C4-2B (cell line): ENCODE data around the gene PMPCA.

Experiments used
- CTCF ChIP-seq: fragments of 450-650 bp; conservative IDR thresholded peaks from 2 replicates; pipeline ENCODE4 v1.5.1; 2017; ENCODE audit warnings: mild to moderate bottlenecking
- ZFX ChIP-seq: fragments of 450-650 bp; IDR thresholded peaks from 2 replicates; pipeline ENCODE4 v1.6.1; 2017

DNA sequence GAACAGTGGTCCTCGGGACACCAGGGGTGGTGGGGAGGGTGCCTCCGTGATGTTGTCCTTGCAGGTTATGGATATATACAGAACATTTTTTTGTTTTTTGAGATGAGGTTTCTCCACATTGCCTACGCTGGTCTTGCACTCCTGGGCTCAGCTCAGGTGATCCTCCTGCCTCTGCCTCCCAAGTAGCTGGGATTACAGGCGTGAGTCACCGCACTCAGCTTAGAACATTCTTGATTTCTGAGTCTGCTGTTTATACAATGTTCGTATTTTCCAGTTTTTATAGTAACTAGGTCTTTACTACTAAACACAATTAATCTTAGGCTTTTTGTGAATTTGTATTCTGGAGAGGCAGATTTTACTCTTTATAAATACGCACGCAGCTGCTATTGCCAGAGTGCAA is 6.0 kb downstream of the PMPCA start:
- TF ChIP-seq ZFX (no peak), CTCF (no peak)
